Measurements from ENCODE around the gene E2F3. TPM values are rescaled to one million over a fixed set of nuclear protein-coding genes. Genes with fewer than 3 reads are reported as not detected.

Gene E2F3
- total RNA-seq, 1 experiment from 2014 or later, result 35.7 TPM

- Histone ChIP-seq H3K9me3 (ENCODE audit: control insufficient read depth, low read depth, low read length) (no peaks in the 10 kb centered on the region), H3K4me1 (ENCODE audit: insufficient read depth, low read length) (peaks cover 9% of the 10 kb centered on the region), H2BK120ac (ENCODE audit: low read depth, low read length, poor library complexity, severe bottlenecking) (no peak overlapping the region), H3K4ac (ENCODE audit: low read depth, low read length) (no peak overlapping the region), H3K18ac (ENCODE audit: insufficient read length, low read depth, low read length) (no peak overlapping the region), H3K23ac (ENCODE audit: insufficient read length, low read depth, low read length) (no peak overlapping the region), H3K23me2 (ENCODE audit: insufficient read length, low read depth, low read length, poor library complexity, severe bottlenecking) (no peaks in the 10 kb centered on the region), H3K56ac (ENCODE audit: insufficient read length, low read depth, low read length) (no peak overlapping the region), H3K27ac (ENCODE audit: insufficient read length, low read depth, low read length) (no peak overlapping the region), H4K8ac (replicated peaks; ENCODE audit: insufficient read length, low read depth, low read length) (no peak overlapping the region), H2BK5ac (ENCODE audit: insufficient read length, low read length) (no peak overlapping the region), H2AFZ (ENCODE audit: low read length) (no peak overlapping the region), H2BK12ac (ENCODE audit: insufficient read length, low read depth, low read length) (no peak overlapping the region), H3K79me1 (ENCODE audit: insufficient read depth, low read depth, low read length, poor library complexity, severe bottlenecking) (peaks cover 6% of the 10 kb centered on the region), H2BK15ac (ENCODE audit: low read depth, low read length) (no peak overlapping the region), H2BK20ac (ENCODE audit: low read depth, low read length, poor library complexity, severe bottlenecking) (no peak overlapping the region), H3K79me2 (ENCODE audit: insufficient read depth, low read length) (peaks cover 27% of the 10 kb centered on the region; the same call in 1 of the 2 replicates), H2AK5ac (ENCODE audit: insufficient read length, low read length) (no peak overlapping the region), H3K14ac (ENCODE audit: insufficient read depth, low read length) (no peak overlapping the region), H3T11ph (ENCODE audit: low read length) (no peak overlapping the region), H4K20me1 (ENCODE audit: control insufficient read depth, insufficient read depth, insufficient read length) (no peaks in the 10 kb centered on the region), H3K9ac (ENCODE audit: extremely low read depth, insufficient read length, low read length) (no peak overlapping the region), H4K5ac (ENCODE audit: insufficient read length, low read depth, low read length) (no peak overlapping the region), H3K4me2 (ENCODE audit: insufficient read depth, insufficient read length, low read length) (no peak overlapping the region), H4K91ac (ENCODE audit: insufficient read length, low read depth, low read length) (no peak overlapping the region), H3K27me3 (ENCODE audit: insufficient read depth, low read length) (no peaks in the 10 kb centered on the region)
- no peaks in the 10 kb centered on the region for H3K9me3 Mint-ChIP-seq
- H3K4me3 Mint-ChIP-seq, result no peak overlapping the region
- no CpG with 5 or more reads among the region's 4 CpGs for WGBS (ENCODE audit: extremely low coverage, insufficient read length, low lambda C conversion rate)
- peaks cover 20 to 31% of the 10 kb centered on the region in 2 experiments for H3K4me1 Mint-ChIP-seq
- H3K27me3 Mint-ChIP-seq (ENCODE audit: low read depth), result no peaks in the 10 kb centered on the region
- peak overlapping the region in 2 of 3 experiments; percentile 40 to 54; a peak in 1 of 7 replicates for H3K27ac Mint-ChIP-seq
- no peak for DNase-seq
- no peak for TF ChIP-seq CTCF (conservative IDR thresholded peaks at IDR 0.05)
- H3K36me3 Mint-ChIP-seq (ENCODE audit: insufficient read depth in 1 of 3, low read depth in 3 of 3), result peaks cover 11 to 34% (median 20%) of the 10 kb centered on the region in 3 experiments; a peak in 6 of 7 replicates
Observed at GRCh38 chr6:20440296-20440695, 38.6 kb downstream of the E2F3 start.

Measured in H9 (cell line).